HUES64 (cell line): ENCODE results near the gene FTCDNL1.

Experiments
- H3K27ac ChIP-seq: 2 replicates; pipeline ENCODE4 v1.7.0; 2013; ENCODE audit warnings: low read depth, low read length, inconsistent platforms
- H3K27me3 ChIP-seq: 2 replicates; pipeline ENCODE4 v1.6.1; 2013; ENCODE audit warnings: mild to moderate bottlenecking, low read length; ENCODE audit not compliant: insufficient read depth
- H3K36me3 ChIP-seq: 2 replicates; pipeline ENCODE4 v1.6.1; 2013; ENCODE audit warnings: mild to moderate bottlenecking, low read length; ENCODE audit not compliant: insufficient read depth
- H3K4me1 ChIP-seq: 2 replicates; pipeline ENCODE4 v1.6.1; 2013; ENCODE audit warnings: mild to moderate bottlenecking, low read length, moderate library complexity; ENCODE audit not compliant: insufficient read depth
- H3K4me3 ChIP-seq: 2 replicates; pipeline ENCODE4 v1.5.1; 2013; ENCODE audit warnings: mild to moderate bottlenecking, low read length, moderate library complexity
- H3K9ac ChIP-seq: 2 replicates; pipeline ENCODE4 v1.6.1; 2013; ENCODE audit warnings: mild to moderate bottlenecking, low read depth, low read length
- H3K9me3 ChIP-seq: 2 replicates; pipeline ENCODE4 v1.6.1; 2013; ENCODE audit warnings: low read depth, low read length; ENCODE audit not compliant: insufficient read depth
- WGBS: fragments of 150-250, 120-280 bp; methylation state at CpG from one replicate; pipeline ENCODE4 v1.1.7; 2013; ENCODE audit warnings: missing lambda C conversion rate; 5-methylcytosine and 5-hydroxymethylcytosine counted together

Gene FTCDNL1

GRCh38 chr2:199762963-199763362, 88.0 kb downstream of the FTCDNL1 start:
- Histone ChIP-seq H3K27ac (no peak overlapping the region), H3K4me3 (no peak overlapping the region), H3K9me3 (no peaks in the 10 kb centered on the region), H3K9ac (no peak overlapping the region), H3K4me1 (no peaks in the 10 kb centered on the region), H3K36me3 (no peaks in the 10 kb centered on the region), H3K27me3 (no peaks in the 10 kb centered on the region)
- WGBS = 89% methylated on average over 4 of the region's 4 CpGs

GRCh38 chr2:199760574-199760973, 90.4 kb downstream of the FTCDNL1 start:
- Histone ChIP-seq H3K27me3 (no peaks in the 10 kb centered on the region), H3K4me1 (no peaks in the 10 kb centered on the region), H3K9ac (no peak overlapping the region), H3K9me3 (no peaks in the 10 kb centered on the region), H3K4me3 (no peak overlapping the region), H3K36me3 (no peaks in the 10 kb centered on the region), H3K27ac (no peak overlapping the region)
- WGBS = 93% methylated on average over 3 of the region's 3 CpGs

GRCh38 chr2:199757233-199757870, 93.6 kb downstream of the FTCDNL1 start:
- Histone ChIP-seq H3K27ac (no peak overlapping the region), H3K4me3 (no peak overlapping the region), H3K9ac (no peak overlapping the region), H3K27me3 (no peaks in the 10 kb centered on the region), H3K9me3 (peaks cover 8% of the 10 kb centered on the region), H3K4me1 (no peaks in the 10 kb centered on the region), H3K36me3 (no peaks in the 10 kb centered on the region)
- whole genome bisulfite sequencing = 92% methylated on average over 3 of the region's 3 CpGs

- Histone ChIP-seq H3K9me3 (peaks cover 11% of the 10 kb centered on the region), H3K9ac (no peak overlapping the region), H3K36me3 (no peaks in the 10 kb centered on the region), H3K4me3 (no peak overlapping the region), H3K27me3 (no peaks in the 10 kb centered on the region), H3K4me1 (peaks cover 3% of the 10 kb centered on the region; the same call in 1 of the 2 replicates), H3K27ac (no peak overlapping the region)
- no CpG with 5 or more reads among the region's 1 CpG for WGBS
Measured at GRCh38 chr2:199756743-199757142, 94.2 kb downstream of the FTCDNL1 start.

- 95% methylated on average over 3 of the region's 3 CpGs for WGBS
- no peaks in the 10 kb centered on the region for H3K27me3 ChIP-seq
- H3K36me3 ChIP-seq = no peaks in the 10 kb centered on the region
- H3K4me1 ChIP-seq = peaks cover 8% of the 10 kb centered on the region
- no peak overlapping the region for H3K27ac ChIP-seq
- H3K4me3 ChIP-seq = no peak overlapping the region
- no peak overlapping the region for H3K9ac ChIP-seq
- H3K9me3 ChIP-seq = peaks cover 11% of the 10 kb centered on the region
Measured at GRCh38 chr2:199756211-199756610, 94.8 kb downstream of the FTCDNL1 start.

- H3K9ac ChIP-seq = no peak overlapping the region
- peaks cover 12% of the 10 kb centered on the region for H3K4me1 ChIP-seq
- no peak overlapping the region for H3K4me3 ChIP-seq
- peaks cover 11% of the 10 kb centered on the region for H3K9me3 ChIP-seq
- H3K27me3 ChIP-seq = no peaks in the 10 kb centered on the region
- H3K36me3 ChIP-seq = no peaks in the 10 kb centered on the region
- WGBS = 96% methylated on average over 2 of the region's 3 CpGs
- H3K27ac ChIP-seq = no peak overlapping the region
Measured at GRCh38 chr2:199754766-199755165, 96.2 kb downstream of the FTCDNL1 start.

GRCh38 chr2:199751492-199752120, 99.4 kb downstream of the FTCDNL1 start:
- H3K27me3 ChIP-seq = no peaks in the 10 kb centered on the region
- 53% methylated on average over 7 of the region's 8 CpGs for WGBS
- no peak overlapping the region for H3K27ac ChIP-seq
- no peaks in the 10 kb centered on the region for H3K36me3 ChIP-seq
- no peak overlapping the region for H3K9ac ChIP-seq
- H3K4me1 ChIP-seq = peaks cover 12% of the 10 kb centered on the region
- no peak overlapping the region for H3K4me3 ChIP-seq
- peaks cover 11% of the 10 kb centered on the region for H3K9me3 ChIP-seq

GRCh38 chr2:199749571-199749970, 101.4 kb downstream of the FTCDNL1 start:
- Histone ChIP-seq H3K4me1 (peaks cover 13% of the 10 kb centered on the region), H3K27ac (no peak overlapping the region), H3K9me3 (peaks cover 11% of the 10 kb centered on the region), H3K9ac (no peak overlapping the region), H3K36me3 (no peaks in the 10 kb centered on the region), H3K27me3 (no peaks in the 10 kb centered on the region), H3K4me3 (no peak overlapping the region)
- WGBS = 98% methylated on average over 5 of the region's 5 CpGs

GRCh38 chr2:199744724-199745123, 106.3 kb downstream of the FTCDNL1 start:
- Histone ChIP-seq H3K4me1 (peaks cover 26% of the 10 kb centered on the region), H3K36me3 (no peaks in the 10 kb centered on the region), H3K4me3 (no peak overlapping the region), H3K9ac (no peak overlapping the region), H3K27me3 (no peaks in the 10 kb centered on the region), H3K27ac (no peak overlapping the region), H3K9me3 (no peaks in the 10 kb centered on the region)
- WGBS = 83% methylated on average over 11 of the region's 11 CpGs

- Histone ChIP-seq H3K4me3 (no peak overlapping the region), H3K36me3 (no peaks in the 10 kb centered on the region), H3K9ac (no peak overlapping the region), H3K27ac (no peak overlapping the region), H3K4me1 (peaks cover 29% of the 10 kb centered on the region), H3K9me3 (no peaks in the 10 kb centered on the region), H3K27me3 (no peaks in the 10 kb centered on the region)
- 87% methylated on average over 3 of the region's 5 CpGs for WGBS
Measured at GRCh38 chr2:199744260-199744659, 106.7 kb downstream of the FTCDNL1 start.

GRCh38 chr2:199743415-199744120, 107.4 kb downstream of the FTCDNL1 start:
- Histone ChIP-seq H3K9ac (no peak overlapping the region), H3K9me3 (no peaks in the 10 kb centered on the region), H3K4me3 (no peak overlapping the region), H3K27ac (no peak overlapping the region), H3K4me1 (peaks cover 29% of the 10 kb centered on the region), H3K27me3 (no peaks in the 10 kb centered on the region), H3K36me3 (no peaks in the 10 kb centered on the region)
- 49% methylated on average over 5 of the region's 5 CpGs for WGBS
